GM18499 (cell line): ENCODE results near the gene TRPM5.

ENCODE experiments used
- ATAC-seq: cut with Tn5 transposase; IDR thresholded peaks from one replicate; pipeline ENCODE4 v1.9.1; 2021; ENCODE audit warnings: moderate number of reproducible peaks; ENCODE audit not compliant: insufficient read depth, unreplicated experiment

Gene TRPM5

GRCh38 chr11:2439820-2440219, 4.5 kb downstream of the TRPM5 start:
- no peak for ATAC-seq

DNA sequence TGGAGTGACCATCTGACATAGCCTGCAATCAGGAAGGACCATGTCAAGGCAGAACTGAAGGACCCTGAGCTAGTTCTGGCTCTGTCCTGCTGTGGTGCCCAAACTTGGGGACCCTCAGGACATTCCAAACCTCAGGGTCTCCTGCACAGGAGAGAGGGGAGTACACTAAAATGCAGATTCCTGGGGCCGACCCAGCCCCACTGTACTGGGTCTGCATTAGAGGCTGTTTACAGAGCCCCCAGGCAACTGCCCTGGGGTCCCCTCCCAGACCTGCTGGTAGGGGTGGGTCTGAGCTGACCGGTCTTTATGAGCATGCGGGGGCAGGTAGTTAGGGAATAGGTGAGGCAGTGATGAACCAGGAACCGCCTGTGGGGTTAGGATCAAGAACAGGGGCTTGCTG, 6.8 kb downstream of the TRPM5 start:
- ATAC-seq = no peak

- no peak for ATAC-seq
These were observed 7.7 kb downstream of the TRPM5 start for GRCh38 chr11:2436521-2437031.

GRCh38 chr11:2436013-2436520, 8.2 kb downstream of the TRPM5 start:
- no peak for ATAC-seq

- no peak for ATAC-seq
These were observed 8.9 kb downstream of the TRPM5 start for GRCh38 chr11:2435288-2436012.

DNA sequence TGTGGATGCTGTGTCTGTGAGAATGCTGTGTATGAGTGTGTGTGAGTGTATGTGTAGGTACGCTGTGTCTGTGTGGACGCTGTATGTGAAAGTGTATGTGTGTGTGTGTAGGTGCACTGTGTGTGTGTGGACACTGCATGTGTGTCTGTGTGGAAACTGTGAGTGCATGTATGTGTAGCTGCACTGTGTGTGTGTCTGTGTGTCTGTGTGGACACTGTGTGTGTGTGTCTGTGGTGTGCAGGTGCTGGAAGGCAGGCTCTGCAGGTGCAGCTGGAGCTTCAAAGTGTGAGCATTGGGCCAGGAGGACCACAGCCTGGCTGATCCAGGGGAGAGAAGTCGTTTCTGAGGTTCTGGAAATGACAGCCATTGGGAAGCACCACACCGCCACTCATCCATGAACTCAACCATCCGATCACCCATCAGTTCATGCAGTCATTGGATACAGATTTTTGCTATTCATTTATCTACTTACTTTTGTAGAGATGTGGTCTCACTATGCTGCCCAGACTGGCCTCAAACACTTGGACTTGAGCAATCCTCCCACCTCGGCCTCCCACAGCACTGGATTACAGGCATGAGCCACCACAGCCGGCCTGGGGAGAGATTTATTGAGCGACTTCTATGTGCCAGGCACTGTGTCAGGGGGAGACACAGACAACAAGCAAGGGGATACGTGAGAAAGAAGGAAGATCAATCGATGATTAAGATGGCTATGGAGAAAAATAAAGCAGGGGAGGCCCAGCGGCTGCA, 9.6 kb downstream of the TRPM5 start:
- no peak for ATAC-seq

DNA sequence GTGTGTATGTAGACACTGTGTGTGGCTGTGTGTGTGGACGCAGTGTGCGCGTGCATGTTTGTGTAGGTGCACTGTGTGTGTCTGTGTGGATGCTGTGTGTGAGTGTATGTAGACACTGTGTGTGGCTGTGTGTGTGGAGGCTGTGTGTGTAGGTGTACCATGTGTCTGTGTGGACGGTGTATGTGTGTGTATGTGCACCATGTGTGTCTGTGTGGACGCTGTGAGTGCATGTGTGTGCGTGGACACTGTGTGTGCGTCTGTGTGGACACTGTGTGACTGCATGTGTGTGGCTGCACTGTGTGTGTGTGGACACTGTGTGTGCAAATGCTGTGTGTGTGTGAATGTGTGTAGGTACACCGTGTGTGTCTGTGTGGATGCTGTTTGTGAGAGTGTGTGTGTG, 10.3 kb downstream of the TRPM5 start:
- no peak for ATAC-seq

DNA sequence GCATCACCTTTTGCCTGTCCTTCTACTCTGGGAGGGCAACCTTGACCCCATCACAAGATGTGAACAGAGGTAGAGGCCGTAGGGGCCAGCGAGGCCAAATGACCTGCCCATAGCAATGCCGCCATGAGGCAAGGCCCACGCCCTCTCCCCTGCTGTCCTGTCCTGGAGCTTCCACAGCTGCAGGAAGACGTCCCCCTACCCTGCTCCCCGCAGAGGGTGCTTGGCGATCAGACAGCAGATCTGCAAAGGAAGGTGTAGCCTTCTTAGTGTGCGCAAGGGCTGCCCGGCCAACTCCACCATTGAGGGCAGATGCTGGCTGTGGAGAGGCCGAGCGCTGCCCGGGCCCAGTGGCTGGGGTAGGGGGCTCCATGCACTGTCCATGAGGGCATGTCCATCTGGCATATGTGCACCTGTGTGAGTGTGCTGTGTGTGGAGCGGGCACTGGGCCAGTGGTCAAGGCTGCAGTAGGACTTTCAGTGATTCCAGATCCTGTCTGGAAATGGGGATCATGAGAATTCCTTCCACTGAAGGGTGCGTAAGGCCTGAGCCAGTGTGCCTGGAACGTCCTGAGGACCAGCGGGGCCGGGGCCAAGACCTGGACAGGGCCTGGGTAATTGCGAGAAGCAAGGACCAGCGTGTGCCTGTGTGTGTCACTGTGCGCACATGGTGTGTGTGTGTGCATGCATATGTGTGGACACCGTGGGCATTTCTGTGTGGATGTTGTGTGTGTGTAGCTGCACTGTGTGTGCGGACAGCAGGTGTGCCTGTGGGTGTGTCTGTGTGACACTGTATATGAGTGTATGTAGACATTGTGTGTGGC, 11.0 kb downstream of the TRPM5 start:
- no peak for ATAC-seq

DNA sequence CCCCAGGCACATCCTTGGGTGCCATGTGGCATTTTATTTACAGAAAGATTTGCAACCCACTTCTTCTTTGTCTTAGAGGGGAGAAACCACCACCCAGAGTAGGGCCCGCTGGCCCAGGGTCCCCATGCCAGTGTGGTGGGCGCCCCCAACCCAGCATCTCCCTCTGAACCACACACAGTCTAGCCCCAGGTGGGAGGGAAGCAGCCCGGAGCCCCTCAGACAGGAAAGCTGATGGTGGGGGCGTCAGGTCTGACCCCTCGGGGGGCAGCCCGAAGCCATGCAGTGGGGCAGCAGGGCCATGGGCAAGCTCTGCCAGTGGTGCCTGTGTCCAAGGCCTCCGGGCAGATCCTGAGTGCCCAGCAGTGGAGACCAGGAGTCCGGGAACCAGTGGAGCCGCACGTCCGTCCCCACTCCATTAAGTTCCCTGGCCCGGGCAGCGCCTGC, 11.7 kb downstream of the TRPM5 start:
- ATAC-seq = no peak

DNA sequence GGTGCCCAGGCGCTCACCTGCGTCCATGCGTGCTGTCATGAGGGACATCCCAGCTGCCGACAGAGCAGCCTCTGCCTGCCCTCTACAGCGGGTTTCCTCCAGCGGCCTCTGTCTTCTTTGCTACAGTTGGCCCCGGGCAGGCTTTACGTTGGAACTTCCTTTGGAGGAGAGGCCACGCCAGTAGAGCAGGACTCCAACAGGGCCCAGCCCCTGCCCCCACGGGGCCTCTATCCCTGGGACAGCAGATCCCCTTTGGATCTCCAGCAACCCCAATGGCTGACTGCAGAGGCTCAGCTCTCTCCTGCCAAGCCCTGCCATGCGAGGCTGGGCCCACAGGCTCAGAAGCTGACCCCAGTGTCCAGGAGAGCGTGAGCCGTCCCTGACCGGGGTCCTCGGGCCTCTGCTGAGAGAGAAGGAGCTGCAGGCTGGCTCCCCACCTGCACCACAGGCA, 12.1 kb downstream of the TRPM5 start:
- no peak for ATAC-seq

- no peak for ATAC-seq
These were observed 12.9 kb downstream of the TRPM5 start for GRCh38 chr11:2431395-2431794.

- ATAC-seq = no peak
These were observed 16.0 kb downstream of the TRPM5 start for GRCh38 chr11:2428322-2428795.

- no peak for ATAC-seq
These were observed 16.5 kb downstream of the TRPM5 start for GRCh38 chr11:2427721-2428321.

DNA sequence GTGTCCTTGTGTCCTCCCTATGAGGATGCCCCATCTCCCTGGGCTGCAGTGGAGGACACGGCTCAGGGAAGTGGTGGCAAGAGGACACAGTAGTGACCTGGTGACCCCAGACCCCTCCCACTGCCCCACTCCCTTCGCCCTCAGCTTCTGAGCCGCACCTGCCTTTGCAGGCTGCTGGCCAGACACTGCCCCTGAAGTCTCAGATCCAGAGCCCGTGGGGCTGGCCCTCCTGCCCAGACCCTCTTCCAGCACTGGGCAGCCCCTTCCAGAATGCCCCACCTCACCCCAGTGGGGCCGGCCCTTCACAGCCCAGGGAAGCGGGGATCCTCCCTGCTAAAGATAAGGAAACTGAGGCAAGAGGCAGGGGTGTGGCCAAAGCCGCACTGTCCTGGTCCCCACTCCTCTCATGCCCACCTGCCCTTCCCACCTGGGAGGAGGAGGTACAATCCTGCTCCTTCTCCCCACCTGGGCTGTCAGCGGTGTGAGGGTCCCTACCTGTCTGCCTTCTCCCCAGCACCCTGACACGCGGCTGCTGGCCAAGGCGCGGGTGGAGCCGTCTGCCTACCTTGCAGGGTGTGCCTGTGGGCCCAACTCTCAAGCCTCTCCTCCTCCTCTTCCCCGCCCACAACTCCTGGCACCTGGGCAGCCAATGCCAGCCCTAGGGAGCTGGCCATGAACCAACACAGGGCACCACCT, 17.3 kb downstream of the TRPM5 start:
- no peak for ATAC-seq

DNA sequence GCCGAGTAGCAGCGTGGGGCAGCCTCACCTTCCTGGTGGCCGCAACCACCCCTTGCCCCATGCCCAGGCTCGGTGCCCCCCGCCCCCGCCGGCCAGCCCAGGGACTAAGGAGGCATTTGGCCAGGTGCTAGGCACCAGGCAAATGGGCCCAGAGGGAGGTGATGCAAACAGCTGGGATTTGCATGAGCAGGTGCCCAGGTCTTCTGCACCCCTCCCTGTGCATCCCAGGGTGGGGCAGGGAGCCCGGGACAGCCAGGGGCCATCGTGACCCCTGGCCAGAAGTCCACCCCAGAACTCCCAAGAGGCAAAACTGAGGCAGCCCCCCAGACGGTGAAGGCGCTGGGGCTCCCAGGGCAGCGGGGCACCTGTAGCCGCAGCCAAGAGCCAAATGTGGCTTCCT, 18.1 kb downstream of the TRPM5 start:
- no peak for ATAC-seq

DNA sequence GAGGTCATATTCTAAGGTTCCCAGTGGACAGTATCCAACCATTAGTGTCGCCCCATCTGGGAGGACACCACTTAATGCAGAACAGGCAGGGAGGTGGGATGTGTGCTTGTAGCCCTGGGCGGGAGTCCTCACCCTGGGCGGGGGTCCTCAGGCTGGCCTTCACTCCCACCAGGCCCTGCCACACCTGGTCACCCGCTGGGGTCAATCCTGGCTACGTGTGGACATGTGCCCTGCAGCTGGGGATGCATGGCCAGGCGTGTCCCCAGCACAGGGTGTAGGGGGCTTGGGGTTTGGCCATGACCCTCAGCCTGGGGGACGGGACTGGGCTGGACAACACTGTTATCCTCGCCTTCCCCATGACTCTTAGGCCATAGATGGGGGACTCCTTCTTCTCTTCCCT, 18.8 kb downstream of the TRPM5 start:
- ATAC-seq = no peak

DNA sequence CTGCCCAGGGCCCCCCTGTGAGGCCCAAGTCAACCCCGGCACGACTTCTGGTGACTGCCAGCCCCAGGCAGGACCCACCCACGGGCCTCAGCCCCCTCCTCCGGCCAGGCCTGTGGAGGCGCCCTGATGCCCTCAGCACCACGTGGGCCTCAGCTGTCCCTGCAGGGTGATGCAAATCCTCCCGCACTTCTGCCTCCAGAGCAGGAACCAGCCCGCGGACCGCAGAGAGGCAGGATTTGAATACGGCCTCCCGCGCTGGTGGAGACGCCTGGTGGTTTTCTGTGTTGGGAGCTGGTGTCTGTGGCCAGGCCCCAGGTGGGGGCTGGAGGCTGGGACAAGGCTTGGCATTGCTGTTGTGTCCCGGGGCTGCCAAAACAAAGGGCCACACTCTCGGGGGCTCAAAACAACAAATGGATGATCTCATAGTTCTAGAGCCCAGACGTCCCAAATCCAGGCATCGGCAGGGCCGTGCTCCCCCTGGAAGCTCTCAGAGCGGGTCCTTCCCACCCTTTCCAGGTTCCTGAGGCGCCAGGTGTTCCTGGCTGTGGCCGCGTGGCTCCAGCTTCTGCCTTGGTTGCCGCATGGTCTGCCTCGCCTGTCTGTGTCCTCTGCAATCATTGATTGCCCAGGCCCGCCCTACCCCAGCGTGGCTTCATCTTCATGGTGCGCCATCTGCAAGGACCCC, 19.4 kb downstream of the TRPM5 start:
- ATAC-seq = no peak

GRCh38 chr11:2423157-2424025, 20.9 kb downstream of the TRPM5 start:
- no peak for ATAC-seq
